GM21381 (cell line): ENCODE results near the gene PATL1.
"Not testable (repeated sequence)": the region's sequence is repeated elsewhere in the genome, so short reads cannot be mapped to it uniquely, and the experiment has no call there.

Experiments used
- ATAC-seq: cut with Tn5 transposase; IDR thresholded peaks from one replicate; pipeline ENCODE4 v1.9.1; 2021; ENCODE audit warnings: mild to moderate bottlenecking, moderate library complexity; ENCODE audit not compliant: unreplicated experiment

Gene PATL1, protein sequence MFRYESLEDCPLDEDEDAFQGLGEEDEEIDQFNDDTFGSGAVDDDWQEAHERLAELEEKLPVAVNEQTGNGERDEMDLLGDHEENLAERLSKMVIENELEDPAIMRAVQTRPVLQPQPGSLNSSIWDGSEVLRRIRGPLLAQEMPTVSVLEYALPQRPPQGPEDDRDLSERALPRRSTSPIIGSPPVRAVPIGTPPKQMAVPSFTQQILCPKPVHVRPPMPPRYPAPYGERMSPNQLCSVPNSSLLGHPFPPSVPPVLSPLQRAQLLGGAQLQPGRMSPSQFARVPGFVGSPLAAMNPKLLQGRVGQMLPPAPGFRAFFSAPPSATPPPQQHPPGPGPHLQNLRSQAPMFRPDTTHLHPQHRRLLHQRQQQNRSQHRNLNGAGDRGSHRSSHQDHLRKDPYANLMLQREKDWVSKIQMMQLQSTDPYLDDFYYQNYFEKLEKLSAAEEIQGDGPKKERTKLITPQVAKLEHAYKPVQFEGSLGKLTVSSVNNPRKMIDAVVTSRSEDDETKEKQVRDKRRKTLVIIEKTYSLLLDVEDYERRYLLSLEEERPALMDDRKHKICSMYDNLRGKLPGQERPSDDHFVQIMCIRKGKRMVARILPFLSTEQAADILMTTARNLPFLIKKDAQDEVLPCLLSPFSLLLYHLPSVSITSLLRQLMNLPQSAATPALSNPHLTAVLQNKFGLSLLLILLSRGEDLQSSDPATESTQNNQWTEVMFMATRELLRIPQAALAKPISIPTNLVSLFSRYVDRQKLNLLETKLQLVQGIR

DNA sequence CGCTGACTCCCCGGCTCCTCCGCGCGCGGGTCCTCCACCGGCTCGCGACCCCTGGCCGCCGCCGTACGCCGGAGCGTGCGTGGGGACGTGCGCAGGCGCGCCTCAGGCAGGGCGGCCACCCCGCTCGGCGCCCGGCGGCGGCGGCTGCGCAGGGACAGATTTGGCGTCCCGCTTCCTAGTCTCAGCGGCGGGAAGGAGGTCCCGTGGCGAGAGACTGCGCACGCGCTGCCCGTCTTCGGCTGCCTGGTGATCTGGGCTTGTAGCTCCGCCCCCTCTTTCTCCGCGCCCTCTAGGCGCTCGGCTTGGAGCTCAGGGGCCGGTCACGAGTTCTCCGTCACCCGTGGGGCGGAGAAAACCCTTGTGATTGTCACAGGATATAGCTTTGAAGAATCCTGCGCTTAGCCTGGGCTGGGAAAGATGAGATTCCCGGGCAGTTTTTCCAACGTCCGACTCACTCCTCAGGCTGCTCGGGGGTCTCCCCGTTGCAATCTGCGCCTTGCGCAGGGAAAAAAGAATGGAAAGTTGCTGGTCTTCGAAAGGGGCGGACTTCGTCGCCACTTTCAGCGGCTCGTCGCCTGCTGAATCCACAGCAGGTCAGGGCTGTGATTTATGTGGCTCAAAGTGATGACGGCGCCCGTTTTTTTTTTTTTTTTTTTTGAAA, at the start of gene PATL1:
Gene PATL1 (minus strand): TSS at position 88 of the 661 bp plus-strand sequence. CDS start 142 bp downstream, outside the sequence.
- ATAC-seq: peak; percentile 95

DNA sequence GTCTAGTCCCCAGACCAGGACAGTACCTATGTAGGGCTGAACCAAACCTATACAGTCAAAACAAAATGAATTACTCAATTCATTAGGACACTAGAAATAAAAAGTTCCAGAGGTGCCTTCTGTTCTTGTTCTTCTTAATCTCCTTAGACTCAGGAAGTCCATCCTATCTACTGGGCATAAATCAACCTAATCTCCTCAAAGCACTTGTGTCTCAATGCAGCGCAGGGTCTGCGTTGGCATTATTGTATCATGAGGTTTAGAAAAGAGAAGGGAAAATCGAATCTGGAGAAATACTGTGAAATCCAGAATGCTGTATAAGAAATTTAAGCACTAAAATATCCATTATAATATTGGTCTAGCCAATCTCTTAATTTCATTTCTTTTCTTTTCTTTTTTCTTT, 47.2 kb upstream of the PATL1 start:
- no peak for ATAC-seq

GRCh38 chr11:59713745-59714144, 44.9 kb upstream of the PATL1 start, which contains the start of gene OR10V1:
Gene OR10V1 (minus strand): TSS chr11:59713845. CDS start chr11:59713845, 0 bp downstream.
- ATAC-seq: no peak

DNA sequence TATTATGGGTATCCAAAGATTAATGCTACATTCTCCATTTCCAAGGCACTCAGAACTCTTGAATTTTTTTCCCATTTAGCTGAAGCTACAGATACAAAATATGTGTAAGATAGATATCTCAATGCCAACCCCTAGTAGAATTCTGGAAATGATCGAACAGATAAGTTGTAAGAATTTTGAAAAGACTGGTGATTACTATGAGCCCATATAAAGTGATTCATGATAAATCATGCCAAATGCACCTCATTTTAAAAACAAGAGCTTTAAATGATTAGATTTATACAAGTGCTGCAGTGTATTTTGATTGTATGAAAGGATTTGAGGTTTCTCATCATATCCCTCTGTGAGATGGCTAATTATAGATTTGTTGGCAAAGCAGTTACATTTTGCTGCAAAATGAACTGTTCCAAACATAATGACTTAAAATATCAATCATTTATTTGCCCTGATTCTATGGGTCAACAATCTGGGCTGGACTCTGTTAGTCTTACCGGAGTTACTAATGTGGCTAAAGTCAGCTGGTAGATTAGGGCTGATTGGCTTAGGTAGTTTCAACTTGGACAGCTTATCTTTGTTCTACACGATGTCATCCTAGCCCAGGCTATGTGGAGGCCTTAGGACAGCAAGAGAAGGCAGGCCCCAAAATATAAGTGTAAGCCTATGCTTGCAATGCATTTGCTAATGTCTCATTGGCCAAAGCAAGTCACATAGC, 41.5 kb upstream of the PATL1 start:
- no peak for ATAC-seq

DNA sequence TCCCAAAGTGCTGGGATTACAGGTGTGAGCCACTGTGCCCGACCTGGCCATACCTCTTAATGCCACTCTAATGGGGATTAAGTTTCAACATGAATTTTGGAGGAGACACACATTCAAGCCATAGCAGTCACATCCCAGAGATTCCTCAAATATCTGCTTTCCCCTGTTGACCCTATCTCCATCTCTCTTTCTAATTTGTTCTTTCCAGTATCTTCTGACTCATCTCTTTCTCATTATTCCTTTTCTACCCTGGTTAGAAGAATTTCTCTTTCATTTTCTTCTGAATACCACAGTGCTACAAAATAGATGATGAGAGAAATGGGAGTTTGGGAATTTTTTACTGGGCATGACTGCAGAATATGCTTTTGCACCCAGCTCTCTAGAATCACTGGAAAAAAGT, 39.7 kb upstream of the PATL1 start:
- ATAC-seq: no peak

GRCh38 chr11:59707371-59707770, 38.5 kb upstream of the PATL1 start:
- no peak for ATAC-seq

GRCh38 chr11:59706518-59707285, 37.9 kb upstream of the PATL1 start:
- no peak for ATAC-seq

DNA sequence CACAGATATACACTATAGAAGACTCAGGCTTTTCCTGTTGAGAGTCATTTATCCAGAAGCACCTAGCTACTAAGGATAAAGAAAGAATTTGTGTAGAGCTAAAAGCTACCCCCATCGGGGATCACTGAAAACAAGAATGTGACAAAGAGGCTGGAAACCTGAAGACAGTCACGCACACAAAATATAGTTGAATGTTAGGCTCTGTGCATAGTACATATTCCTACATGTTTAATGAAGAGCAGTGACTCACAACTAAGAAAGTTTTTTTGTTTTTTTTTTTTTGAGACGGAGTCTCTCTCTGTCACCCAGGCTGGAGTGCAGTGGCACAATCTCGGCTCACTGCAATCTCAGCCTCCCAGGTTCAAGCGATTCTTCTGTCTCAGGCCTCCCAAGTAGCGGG, 36.5 kb upstream of the PATL1 start:
- no peak for ATAC-seq

DNA sequence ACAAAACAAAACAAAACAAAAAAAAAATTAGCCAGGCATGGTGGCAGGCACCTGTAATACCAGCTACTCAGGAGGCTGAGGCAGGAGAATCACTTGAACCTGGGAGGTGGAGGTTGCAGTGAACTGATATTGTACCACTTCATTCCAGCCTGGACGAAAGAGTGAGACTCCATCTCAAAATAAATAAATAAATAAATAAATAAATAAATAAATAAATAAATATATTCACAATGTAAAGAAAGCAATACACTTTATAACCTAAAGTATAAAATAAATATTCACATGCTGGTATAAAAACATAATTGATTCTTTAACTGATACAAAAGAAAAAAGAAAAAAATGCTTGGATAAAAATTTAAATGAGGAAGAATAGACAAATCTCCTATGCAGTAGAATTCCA, 34.7 kb upstream of the PATL1 start:
- ATAC-seq: not testable (repeated sequence)

DNA sequence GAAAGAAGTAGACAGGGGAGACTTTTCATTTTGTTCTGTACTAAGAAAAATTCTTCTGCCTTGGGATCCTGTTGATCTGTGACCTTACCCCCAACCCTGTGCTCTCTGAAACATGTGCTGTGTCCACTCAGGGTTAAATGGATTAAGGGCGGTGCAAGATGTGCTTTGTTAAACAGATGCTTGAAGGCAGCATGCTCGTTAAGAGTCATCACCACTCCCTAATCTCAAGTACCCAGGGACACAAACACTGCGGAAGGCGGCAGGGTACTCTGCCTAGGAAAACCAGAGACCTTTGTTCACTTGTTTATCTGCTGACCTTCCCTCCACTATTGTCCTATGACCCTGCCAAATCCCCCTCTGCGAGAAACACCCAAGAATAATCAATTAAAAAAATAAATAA, 31.3 kb upstream of the PATL1 start:
- ATAC-seq: not testable (repeated sequence)

GRCh38 chr11:59698506-59698905, 29.7 kb upstream of the PATL1 start:
- ATAC-seq: no peak

- no peak for ATAC-seq
These were observed 24.1 kb upstream of the PATL1 start for GRCh38 chr11:59692915-59693314.

DNA sequence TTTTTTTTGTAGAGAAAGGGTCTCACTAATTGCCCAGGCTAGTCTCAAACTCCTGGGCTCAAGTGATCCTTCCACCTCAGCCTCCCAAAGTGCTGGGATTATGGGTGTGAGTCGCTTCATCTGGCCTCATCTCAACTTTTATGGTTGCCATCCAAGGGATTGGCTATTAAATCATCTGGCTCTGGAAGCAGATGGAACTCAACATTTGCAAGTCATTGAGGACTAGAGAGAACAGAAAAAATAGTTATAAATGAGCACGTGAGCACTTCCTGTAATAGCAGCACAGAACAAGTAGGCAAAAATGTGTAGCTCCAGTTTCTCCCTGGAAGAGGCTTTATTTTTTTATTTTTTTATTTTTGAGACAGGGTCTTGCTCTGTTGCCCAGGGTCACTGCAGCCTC, 22.3 kb upstream of the PATL1 start:
- no peak for ATAC-seq

- ATAC-seq: no peak
These were observed 20.2 kb upstream of the PATL1 start for GRCh38 chr11:59689015-59689414.

DNA sequence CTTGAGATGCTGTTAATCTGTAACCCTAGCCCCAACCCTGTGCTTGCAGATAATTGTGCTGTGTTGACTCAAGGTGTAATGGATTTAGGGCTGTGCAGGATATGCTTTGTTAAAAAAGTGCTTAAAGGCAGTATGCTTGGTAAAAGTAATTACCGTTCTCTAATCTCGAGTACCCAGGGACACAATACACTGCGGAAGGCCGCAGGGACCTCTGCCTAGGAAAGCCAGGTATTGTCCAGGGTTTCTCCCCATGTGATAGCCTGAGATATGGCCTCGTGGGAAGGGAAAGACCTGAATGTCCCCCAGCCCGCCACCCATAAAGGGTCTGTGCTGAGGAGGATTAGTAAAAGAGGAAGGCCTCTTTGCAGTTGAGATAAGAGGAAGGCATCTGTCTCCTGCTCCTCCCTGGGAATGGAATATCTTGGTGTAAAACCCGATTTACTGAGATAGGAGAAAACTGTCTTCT, 12.5 kb upstream of the PATL1 start:
- ATAC-seq: not testable (repeated sequence)

- peak; percentile 77 for ATAC-seq
These were observed 11.7 kb upstream of the PATL1 start for GRCh38 chr11:59680287-59681154.

DNA sequence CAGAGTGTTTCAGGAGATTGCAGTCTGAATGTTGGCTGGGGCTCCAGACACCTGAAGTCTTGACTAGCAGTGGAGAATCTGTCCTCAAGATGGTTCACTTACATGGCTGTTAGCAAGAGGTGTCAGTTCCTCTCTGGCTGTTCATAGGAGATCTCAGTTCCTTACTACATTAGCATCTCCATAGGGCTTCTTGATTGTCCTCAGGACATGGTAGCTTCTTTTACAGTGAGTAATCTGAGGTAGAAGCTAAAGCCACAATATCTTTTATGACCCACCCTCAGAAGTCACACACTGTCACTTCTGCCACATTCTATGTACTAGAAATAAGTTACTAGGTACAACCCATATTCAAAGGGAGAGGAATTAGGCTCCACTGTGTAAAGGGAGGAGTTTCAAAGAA, 10.5 kb upstream of the PATL1 start:
- no peak for ATAC-seq

DNA sequence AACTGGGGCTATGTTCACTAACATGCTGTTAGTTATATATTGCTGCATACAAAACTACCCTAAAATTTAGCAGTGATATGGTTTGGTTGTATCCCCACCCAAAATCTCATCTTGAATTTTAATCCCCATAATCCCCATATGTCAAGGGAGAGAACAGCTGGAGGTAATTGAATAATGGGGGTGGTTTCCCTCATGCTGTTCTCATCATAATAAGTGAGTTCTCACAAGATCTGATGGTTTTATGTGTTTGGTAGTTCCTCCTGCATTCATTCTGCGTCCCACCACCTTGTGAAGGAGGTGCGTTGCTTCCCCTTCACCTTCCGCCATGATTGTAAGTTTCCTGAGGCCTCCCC, 10.0 kb upstream of the PATL1 start:
- no peak for ATAC-seq
